Fibroblast of skin of left biceps (primary cell): ENCODE results near the gene EBPL.
"Not testable (repeated sequence)": the region's sequence is repeated elsewhere in the genome, so short reads cannot be mapped to it uniquely, and the experiment has no call there.

Source experiments
- DNase-seq, 2 experiments: peaks; one replicate each; pipeline ENCODE4 v3.0.0-alpha.2; 2013; ENCODE audit warnings: low read depth in 2 of 2

Gene EBPL

GRCh38 chr13:49690995-49691784, at the start of gene EBPL:
EBPL (minus strand) TSS chr13:49691486; CDS start chr13:49691424, 62 bp downstream.
- peak; percentile 73 for DNase-seq

DNA sequence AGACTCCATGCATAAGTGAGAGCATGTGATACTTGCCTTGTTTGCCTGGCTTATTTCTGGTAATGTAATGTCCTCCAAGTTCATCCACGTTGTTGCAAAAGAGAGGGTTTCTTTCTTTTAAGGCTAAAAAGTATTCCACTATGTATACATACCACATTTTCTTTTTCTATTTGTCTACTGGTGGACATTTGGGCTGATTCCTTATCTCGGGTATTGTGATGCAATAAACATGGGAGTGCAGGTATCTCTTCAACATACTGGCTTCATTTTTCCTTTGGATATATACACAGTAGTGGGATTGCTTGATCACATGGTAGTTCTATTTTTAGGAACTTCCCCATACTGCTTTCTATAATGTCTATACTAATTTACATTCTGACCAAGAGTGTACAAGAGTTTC, 49.6 kb upstream of the EBPL start:
- no peak for DNase-seq

DNA sequence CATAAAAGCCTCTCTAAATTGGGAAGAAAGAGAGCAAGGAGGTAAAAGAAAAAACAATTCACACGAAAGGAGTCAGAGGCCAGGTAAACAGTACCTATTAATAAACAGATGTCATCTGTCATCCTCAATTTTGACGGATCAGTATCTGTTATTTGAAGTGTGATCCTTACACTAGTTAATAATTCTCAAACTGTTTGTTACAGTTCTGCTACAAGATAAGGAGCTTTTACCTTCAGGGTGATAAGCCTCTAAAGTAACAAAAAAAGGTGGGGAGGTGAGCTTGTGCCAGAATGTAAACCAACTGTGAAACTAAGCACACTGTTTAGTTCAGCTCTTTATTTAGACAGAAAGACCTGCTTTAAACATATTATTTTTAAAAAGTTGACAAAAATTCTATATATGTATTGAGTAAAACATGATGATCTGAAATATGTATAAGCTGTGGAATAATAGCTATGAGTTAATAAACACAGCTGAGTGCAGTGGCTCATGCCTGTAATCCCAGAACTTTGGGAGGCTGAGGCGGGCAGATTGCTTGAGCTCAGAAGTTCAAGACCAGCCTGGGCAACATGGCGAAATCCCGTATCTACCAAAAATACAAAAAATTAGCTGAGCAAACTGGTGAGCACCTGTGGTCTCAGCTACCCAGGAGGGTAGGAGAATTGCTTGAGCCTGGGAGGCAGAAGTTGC, 48.4 kb upstream of the EBPL start:
- DNase-seq, result no peak

- no peak for DNase-seq
Measured at GRCh38 chr13:49733181-49733951, 42.1 kb upstream of the EBPL start.

DNA sequence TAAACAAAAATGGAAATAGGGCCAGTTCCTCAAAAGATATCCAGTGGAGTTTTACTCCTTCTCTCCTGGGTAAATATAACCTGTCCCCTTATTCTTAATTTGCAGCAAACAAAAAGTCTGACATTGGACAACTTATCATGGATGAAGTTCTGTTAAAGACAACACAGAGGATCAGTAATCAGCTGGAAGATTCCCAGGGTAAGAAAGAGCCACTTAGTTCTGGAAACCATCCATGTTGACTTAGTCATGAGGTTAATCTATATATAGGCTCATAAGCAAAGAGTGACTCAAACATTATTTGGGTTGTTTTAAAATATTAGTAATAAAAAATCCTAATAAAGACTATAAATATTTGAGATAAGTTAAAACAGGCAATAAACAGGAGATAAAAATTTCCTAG, 40.5 kb upstream of the EBPL start:
- peak; percentile 44 to 50 for DNase-seq

DNA sequence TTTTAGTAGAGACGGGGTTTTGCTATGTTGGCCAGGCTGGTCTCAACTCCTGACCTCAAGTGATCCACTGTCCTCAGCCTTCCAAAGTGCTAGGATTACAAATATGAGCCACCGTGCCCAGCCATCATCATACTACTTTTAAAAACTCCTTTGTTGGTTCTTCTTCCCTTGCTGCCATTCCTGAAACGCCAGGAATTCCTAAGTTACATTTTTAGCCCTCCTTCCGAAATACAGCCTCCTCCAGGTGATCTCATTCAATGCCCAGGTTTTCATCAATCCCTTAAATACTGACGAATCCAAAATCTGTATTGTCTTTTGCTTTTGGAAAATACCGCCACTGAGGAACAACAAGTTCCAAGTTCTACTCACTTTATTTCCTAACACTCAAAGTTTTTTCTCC, 25.3 kb upstream of the EBPL start:
- DNase-seq, result no peak

DNA sequence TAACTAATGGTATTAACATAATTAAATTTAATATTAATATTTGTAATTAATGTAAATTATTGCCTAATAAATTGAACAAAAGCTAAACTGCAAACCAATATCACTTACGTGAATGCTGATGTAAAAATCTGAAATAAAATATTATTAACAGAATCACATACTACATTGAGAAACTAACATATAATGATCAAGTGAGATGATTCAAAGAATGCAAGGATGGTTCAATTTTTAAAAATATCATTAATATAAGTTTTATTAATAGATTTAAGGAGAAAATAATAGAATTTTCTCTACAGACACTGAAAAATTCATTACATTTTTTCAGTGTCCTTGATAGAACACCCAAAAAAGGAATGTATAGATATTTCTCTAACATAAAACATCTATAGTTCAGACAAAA, 23.5 kb upstream of the EBPL start:
- DNase-seq, result no peak

DNA sequence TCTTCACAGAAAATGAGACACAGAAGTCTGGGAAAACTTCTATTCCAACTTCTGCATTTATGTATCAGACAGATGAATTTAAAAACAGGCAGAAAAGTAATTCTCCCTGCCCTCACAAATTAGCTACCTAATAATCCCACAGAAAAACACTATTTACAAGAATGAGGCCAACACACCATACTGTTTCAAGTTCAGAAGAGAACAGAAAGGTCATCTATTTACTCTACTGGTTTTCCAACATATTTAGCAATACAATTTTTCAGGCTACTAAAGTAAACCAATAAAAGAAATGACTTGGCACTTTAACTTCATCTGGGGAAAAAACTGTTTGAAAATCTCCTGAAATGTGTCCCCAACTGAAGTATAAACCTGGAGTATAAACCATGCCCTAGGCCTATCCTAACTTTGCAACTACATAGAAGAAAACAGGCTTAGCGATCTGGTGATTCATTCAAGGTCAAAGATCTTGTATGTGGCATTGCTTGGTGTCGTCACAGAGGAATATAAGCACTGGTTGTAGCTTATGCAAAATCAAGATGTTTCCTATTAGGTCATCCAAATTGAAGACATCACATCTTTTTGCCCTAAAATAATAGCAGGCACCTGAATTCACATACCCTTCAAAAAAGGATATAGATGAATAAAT, 20.1 kb upstream of the EBPL start:
- no peak for DNase-seq

- DNase-seq, result not testable (repeated sequence)
Measured at GRCh38 chr13:49704264-49704663, 13.0 kb upstream of the EBPL start.

DNA sequence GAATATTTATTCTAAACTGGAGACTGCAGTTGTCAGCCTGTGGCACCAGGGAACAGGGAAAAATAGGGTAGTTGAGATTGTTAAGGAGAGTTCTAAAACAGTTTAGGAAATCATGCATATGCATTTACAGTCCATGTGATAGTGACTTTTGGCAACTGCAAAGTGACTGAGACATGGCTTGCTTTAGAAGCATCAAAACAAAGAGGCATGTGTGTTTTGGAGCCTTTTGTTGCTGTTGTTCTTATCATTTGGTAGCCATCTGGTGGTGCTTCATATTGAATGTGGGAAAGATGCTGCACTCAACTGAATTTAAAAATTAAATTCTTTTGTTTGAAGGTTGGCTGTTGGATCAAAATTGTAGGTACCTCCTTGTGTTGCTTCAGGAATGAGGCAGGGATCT, 10.2 kb upstream of the EBPL start:
- DNase-seq, result no peak

DNA sequence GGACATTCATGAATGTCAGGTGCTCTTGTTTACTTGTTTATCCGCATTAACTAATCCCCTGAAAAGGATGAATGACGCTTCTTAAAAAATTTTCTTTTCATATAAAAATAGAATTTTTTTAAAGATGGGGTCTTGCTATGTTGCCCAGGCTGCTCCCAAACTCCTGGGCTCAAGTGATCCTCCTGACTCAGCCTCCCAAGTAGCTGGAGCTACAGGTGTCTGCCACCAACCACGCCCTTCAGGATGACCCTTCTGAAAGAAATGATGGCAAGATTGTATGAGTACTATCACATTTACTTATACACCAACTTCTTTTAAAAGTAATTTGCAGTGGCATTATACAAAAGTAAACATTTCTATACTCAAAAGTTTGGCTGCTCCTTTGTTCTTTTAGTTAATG, 6.2 kb upstream of the EBPL start:
- no peak for DNase-seq

- DNase-seq, result no peak
Measured at GRCh38 chr13:49694446-49694845, 3.2 kb upstream of the EBPL start.

- DNase-seq, result no peak
Measured at GRCh38 chr13:49693877-49694276, 2.6 kb upstream of the EBPL start.

DNA sequence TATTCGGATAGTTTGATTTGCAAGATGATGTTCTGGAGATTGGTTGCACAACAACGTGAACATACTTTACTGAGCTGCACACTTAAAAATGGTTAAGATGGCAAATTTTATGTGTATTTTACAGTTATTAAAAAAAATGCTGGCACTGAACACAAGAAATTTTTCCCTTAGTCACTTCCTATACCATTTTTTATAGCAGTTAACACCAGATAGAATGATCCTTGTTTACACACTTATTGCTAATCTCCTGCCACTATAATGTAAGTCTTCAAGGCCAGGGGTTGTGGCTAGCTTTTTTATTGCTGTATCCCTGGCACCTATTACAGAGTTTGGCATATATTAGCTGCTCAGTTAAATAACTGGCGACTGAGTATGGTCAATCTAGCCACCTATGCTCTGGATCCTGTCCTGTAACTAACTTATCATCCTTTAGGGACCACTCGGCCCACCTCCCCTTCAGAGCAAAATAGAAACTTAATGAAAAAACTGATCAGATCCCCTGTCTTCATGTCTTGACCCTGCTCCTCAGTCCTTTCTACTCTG, 2.0 kb upstream of the EBPL start:
- DNase-seq, result peak in 1 of 2 experiments; percentile 34

DNA sequence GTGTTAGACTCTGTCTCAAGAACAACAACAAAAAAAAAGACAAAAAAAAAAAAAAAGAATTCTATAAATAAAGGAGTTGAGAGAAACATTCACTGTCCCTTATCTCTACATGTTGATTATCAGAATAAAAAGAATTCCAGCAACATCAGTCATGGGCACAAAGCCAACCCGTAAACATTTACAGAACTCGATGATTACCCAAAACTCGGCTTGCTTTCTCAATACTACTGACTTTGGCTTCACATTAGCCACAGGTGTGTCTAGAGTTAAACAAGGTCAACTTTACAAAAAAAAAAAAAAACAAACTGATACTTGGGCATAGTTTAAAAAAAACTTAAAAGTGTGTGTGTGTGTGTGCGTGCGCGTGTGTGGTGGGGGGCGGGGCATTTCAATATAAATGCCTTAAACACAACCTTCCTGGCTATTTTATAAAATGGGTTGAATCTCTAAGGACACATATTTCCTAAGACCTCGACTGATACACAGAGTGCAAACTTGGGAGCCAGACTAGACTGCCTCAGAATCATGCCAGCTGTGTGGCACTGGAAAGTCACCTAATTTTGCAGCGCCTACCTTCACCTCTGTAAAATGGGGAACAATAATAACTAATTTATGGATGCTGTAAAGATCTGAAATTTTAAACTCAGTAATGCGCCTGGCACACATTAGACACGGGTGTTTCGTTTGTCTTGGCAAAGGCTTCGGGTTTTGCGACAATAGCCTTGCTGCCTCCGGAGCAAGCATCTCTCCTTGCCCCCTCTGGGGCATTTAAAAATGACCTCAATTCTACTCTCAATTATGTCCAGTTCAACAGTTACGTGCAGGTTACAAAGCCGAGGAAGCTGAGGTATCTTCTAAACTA, 922 bp downstream of the EBPL start:
- no peak for DNase-seq

DNA sequence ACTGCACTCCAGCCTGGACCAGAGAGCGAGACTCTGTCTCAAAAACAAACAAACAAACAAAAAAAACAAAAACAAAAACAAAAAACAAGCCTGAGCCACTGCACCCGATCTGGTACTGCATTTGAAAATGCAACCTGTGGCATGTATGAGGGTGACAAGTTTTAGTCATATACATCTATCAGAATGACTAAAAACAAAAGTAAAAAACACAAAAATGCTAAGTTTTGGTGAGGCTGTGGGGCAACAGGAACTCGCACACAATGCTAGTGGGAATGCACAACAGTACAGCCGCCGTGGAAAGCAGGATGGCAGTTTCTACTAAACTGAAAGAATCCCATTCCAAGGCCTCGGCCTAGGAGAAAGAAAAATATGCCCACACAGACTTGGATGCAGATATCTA, 7.8 kb downstream of the EBPL start:
- DNase-seq, result no peak

DNA sequence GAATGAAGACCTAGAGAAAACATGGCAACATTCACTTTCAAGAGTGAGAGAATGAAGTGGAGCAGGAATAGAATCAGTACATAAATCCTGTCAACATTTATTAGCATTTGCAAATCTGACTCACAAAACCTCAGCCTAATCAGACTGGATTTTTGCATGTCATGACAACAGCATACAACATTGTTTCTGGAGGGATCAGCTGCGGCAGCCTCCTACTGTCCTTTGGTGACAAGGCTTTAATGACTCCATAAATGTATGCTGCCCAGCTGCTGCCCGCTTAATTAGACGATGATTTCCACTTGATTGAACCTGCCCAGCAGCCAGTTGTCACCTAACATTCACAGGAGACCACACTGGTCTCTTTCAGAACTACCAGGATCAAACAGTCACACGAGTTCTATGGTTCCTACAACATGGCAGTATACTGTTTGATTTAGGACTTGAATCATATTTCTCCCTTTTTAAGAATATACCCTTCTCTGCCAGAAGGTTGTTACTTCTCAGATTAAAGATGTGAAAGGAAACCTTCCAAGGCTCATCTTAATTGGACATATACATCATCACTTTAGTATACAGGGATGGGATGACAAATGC, 9.3 kb downstream of the EBPL start:
- DNase-seq, result no peak

DNA sequence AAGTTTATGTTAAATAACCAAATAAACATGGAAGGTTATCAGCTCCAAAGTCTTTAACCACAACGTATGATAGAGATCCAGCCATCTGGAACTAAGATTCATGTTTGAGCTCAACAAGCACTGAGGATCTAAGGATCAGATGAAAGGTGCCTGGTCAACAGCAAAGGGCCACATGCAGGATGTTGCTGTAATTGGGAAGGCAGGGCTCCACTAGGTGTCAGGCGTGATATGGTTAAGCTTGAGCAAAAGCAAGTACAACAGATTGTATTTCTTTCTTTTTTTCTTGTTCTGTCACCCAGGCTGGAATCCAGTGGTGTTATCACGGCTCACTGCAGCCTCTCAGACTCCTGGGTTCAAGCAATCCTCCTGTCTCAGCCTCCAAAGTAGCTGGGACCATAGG, 12.0 kb downstream of the EBPL start:
- no peak for DNase-seq

GRCh38 chr13:49678191-49678914, 12.9 kb downstream of the EBPL start:
- no peak for DNase-seq
